Epithelial cell of proximal tubule (primary cell): Measurements from ENCODE around the gene MYL2. TPM values are rescaled to one million over a fixed set of nuclear protein-coding genes. Genes with fewer than 3 reads are reported as not detected.

Experiments used
- DNase-seq: peaks from one replicate; pipeline ENCODE4 v3.0.0-alpha.2; 2011; ENCODE audit warnings: low read depth
- H3K4me3 ChIP-seq: 2 replicates; pipeline ENCODE4 v1.5.1; 2011; ENCODE audit warnings: low read depth, mild to moderate bottlenecking, low read length
- CTCF ChIP-seq: conservative IDR thresholded peaks from 2 replicates; pipeline ENCODE4 v1.5.1; 2012; ENCODE audit warnings: low read depth, mild to moderate bottlenecking, low read length
- total RNA-seq: library from RNA; depleted of rRNA; stranded (reverse); fragments of >200 nt; gene quantifications from 2 replicates; pipeline ENCODE4 v1.2.3, GENCODE V29; 2015

MYL2 gene
- total RNA-seq, 1 donor from 2014 or later = not detected

DNA sequence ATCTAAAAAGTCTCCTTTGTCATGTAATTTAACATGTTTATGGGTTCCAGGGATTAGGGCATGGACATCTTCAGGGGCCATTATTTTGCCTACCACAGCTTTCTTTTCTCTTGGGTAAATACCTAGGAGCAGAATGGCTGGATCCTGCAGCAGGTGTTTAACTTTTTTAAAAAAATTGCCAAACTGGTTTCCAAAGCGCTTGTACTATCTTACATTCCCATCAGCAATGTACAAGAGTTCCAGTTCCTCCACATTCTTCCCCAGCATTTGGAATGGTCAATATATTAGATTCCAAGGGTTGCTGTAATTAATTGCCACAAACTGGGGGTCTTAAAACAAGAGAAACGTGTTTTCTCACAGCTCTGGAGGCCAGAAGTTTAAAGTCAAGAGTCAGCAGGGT lies 27.7 kb upstream of the MYL2 start:
- no peak overlapping the region for H3K4me3 ChIP-seq
- no peak for DNase-seq
- no peak for TF ChIP-seq CTCF

DNA sequence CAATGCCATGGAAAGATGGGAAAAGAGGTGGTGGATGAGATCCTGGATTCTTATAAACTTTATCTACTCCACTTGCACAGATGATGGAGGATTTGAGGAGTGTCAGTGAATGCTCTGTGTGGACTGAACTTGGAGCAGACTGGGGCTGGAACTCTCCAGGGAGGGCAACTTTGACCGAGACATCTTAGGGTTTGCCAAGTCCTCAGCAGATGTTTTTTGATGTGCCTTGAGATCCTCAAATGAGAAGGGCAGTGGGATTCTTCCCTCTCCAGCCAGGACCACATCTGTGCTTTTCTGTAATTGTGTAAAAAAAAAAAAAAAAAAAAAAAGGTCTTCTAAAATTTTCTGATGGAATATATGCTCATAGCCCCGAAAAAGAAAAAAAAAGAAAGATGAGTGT lies 23.0 kb upstream of the MYL2 start:
- no peak overlapping the region for H3K4me3 ChIP-seq
- no peak for TF ChIP-seq CTCF
- no peak for DNase-seq

- DNase-seq = no peak
- no peak for TF ChIP-seq CTCF
- H3K4me3 ChIP-seq = no peak overlapping the region
Measured at GRCh38 chr12:110941391-110941790, 21.0 kb upstream of the MYL2 start.

DNA sequence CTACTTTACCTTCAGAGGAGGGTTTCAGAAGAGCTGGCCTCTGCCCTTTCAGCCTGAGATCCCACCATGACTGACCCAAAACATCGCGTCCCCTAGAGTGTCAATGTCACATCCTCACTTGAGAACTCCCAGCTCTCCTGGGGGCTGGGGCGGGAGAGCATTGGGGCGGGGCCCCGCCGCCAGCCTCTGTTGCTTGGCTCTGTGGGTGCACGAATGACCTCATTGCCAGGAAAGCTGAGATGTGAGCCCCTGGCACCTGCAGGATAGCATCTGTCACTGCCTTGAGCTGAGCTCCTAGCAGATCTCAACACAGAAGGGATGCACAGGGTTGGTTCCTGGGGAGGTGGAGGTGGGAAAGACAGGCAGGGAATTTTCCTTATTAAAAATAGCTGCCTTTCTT lies 20.6 kb upstream of the MYL2 start:
- no peak for DNase-seq
- TF ChIP-seq CTCF = no peak
- no peak overlapping the region for H3K4me3 ChIP-seq

DNA sequence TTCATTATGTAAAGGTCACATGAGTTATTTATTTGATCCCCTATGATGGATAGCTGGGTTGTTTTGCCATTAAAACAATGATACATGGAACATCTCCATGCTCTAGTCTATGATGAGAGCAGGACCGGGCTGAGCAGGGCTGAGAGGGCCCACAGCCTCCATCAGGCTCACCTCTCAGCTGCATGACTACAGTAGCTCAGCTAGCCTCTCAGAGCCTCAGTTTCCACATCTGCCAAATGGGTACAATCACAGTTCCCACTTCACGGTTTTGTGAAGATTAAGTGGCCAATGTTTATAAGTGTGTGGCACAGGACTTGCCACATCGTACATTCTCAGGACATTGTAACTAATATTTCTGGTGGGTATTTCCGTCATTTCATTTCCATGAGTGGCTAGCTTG lies 19.9 kb upstream of the MYL2 start:
- DNase-seq = no peak
- no peak overlapping the region for H3K4me3 ChIP-seq
- no peak for TF ChIP-seq CTCF

GRCh38 chr12:110937104-110937641 lies 16.8 kb upstream of the MYL2 start:
- no peak for DNase-seq
- TF ChIP-seq CTCF = peak; percentile 89
- no peak overlapping the region for H3K4me3 ChIP-seq

DNA sequence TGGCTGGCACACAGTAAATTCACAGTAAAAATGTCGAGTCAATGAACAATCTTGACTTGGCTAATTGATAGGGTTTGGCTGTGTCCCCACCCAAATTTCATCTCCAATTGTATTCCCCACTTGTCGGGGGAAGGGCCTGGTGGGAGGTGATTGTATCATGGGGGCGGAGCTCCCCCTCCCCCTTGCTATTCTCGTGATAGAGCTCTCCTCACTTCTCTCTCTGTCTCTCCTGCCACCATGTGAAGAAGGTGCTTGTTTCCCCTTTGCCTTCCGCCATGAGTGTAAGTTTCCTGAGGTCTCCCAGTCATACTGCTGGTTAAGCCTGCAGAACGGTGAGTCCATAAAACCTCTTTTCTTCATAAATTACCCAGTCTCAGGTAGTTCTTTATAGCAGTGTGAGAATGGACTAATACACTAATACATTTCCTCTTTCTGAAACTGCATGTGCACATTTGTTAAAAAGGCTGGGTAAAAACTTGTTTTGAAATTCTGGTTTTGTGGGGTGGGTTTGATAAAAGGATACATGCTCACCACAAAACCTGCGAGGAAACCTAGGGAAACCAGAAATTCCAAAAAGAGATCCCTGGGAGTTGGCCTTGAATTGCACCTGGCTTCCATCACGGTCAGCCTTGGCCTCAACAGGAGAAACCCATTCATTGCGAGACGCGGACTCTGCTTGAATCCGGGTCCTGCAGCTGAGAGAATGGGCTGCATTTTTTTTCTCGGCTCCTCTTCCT lies 16.2 kb upstream of the MYL2 start:
- no peak overlapping the region for H3K4me3 ChIP-seq
- no peak for TF ChIP-seq CTCF
- DNase-seq = no peak
